BLaER1 (cell line): ENCODE results near the gene GMDS.
A peak's percentile ranks its signal among the peaks of the same experiment; 100 is the strongest.

Source experiments
- H3K27ac ChIP-seq: shearing (Covaris generic); formaldehyde crosslinking; 2 replicates; pipeline ENCODE4 v1.8.1; 2022
- H3K27me3 ChIP-seq: shearing (Covaris generic); formaldehyde crosslinking; 2 replicates; pipeline ENCODE4 v1.8.1; 2022
- H3K36me3 ChIP-seq: shearing (Covaris generic); formaldehyde crosslinking; 2 replicates; pipeline ENCODE4 v1.8.1; 2022
- H3K4me1 ChIP-seq: shearing (Covaris generic); formaldehyde crosslinking; 2 replicates; pipeline ENCODE4 v1.8.1; 2022
- H3K4me2 ChIP-seq: shearing (Covaris generic); formaldehyde crosslinking; 2 replicates; pipeline ENCODE4 v1.8.1; 2022
- H3K4me3 ChIP-seq: shearing (Covaris generic); formaldehyde crosslinking; 2 replicates; pipeline ENCODE4 v1.8.1; 2022
- H3K9ac ChIP-seq: shearing (Covaris generic); formaldehyde crosslinking; 2 replicates; pipeline ENCODE4 v1.8.1; 2022
- H3K9me3 ChIP-seq: shearing (Covaris generic); formaldehyde crosslinking; 2 replicates; pipeline ENCODE4 v1.8.1; 2022
- H4K20me1 ChIP-seq: shearing (Covaris generic); formaldehyde crosslinking; 2 replicates; pipeline ENCODE4 v1.8.1; 2022
- Cebpa-rat ChIP-seq: shearing (Covaris generic); IDR thresholded peaks from 2 replicates; pipeline ENCODE4 v1.8.1; 2022

The GMDS gene

GRCh38 chr6:2118136-2118535 is 127.3 kb downstream of the GMDS start:
- no peaks in the 10 kb centered on the region for H3K36me3 ChIP-seq
- no peak overlapping the region for H3K27ac ChIP-seq
- H4K20me1 ChIP-seq = no peaks in the 10 kb centered on the region
- no peak overlapping the region for H3K9ac ChIP-seq
- TF ChIP-seq Cebpa-rat = no peak
- H3K4me1 ChIP-seq = no peaks in the 10 kb centered on the region
- no peak overlapping the region for H3K4me2 ChIP-seq
- no peak overlapping the region for H3K4me3 ChIP-seq
- no peaks in the 10 kb centered on the region for H3K9me3 ChIP-seq
- H3K27me3 ChIP-seq = no peaks in the 10 kb centered on the region

- Histone ChIP-seq H3K4me3 (no peak overlapping the region), H4K20me1 (no peaks in the 10 kb centered on the region), H3K4me2 (no peak overlapping the region), H3K9ac (no peak overlapping the region), H3K27me3 (no peaks in the 10 kb centered on the region), H3K4me1 (no peaks in the 10 kb centered on the region), H3K36me3 (no peaks in the 10 kb centered on the region), H3K9me3 (no peaks in the 10 kb centered on the region), H3K27ac (no peak overlapping the region)
- no peak for TF ChIP-seq Cebpa-rat
Observed at GRCh38 chr6:2117447-2117846, 128.0 kb downstream of the GMDS start.

- no peak for TF ChIP-seq Cebpa-rat
- Histone ChIP-seq H4K20me1 (no peaks in the 10 kb centered on the region), H3K27me3 (no peaks in the 10 kb centered on the region), H3K36me3 (no peaks in the 10 kb centered on the region), H3K4me2 (no peak overlapping the region), H3K27ac (no peak overlapping the region), H3K9me3 (no peaks in the 10 kb centered on the region), H3K9ac (no peak overlapping the region), H3K4me3 (no peak overlapping the region), H3K4me1 (peaks cover under 1% of the 10 kb centered on the region)
Observed at GRCh38 chr6:2116496-2116895, 128.9 kb downstream of the GMDS start.

- Histone ChIP-seq H3K4me1 (peaks cover 8% of the 10 kb centered on the region), H3K9ac (no peak overlapping the region), H3K36me3 (0 out of 2 replicates have a peak, but pooled peaks cover 6% of the 10 kb centered on the region), H3K9me3 (no peaks in the 10 kb centered on the region), H3K27me3 (no peaks in the 10 kb centered on the region), H3K27ac (no peak overlapping the region), H3K4me3 (no peak overlapping the region), H4K20me1 (no peaks in the 10 kb centered on the region), H3K4me2 (no peak overlapping the region)
- no peak for TF ChIP-seq Cebpa-rat
Observed at GRCh38 chr6:2114100-2114499, 131.3 kb downstream of the GMDS start.

GRCh38 chr6:2111162-2111677 is 134.2 kb downstream of the GMDS start:
- no peaks in the 10 kb centered on the region for H3K27me3 ChIP-seq
- no peak overlapping the region for H3K9ac ChIP-seq
- H3K36me3 ChIP-seq = 0 out of 2 replicates have a peak, but pooled peaks cover 6% of the 10 kb centered on the region
- no peaks in the 10 kb centered on the region for H3K9me3 ChIP-seq
- H3K27ac ChIP-seq = no peak overlapping the region
- H3K4me3 ChIP-seq = no peak overlapping the region
- H3K4me1 ChIP-seq = peaks cover 8% of the 10 kb centered on the region
- H3K4me2 ChIP-seq = 0 out of 2 replicates have a peak overlapping the region, but pooled peaks have one; percentile 14
- H4K20me1 ChIP-seq = no peaks in the 10 kb centered on the region
- no peak for TF ChIP-seq Cebpa-rat

DNA sequence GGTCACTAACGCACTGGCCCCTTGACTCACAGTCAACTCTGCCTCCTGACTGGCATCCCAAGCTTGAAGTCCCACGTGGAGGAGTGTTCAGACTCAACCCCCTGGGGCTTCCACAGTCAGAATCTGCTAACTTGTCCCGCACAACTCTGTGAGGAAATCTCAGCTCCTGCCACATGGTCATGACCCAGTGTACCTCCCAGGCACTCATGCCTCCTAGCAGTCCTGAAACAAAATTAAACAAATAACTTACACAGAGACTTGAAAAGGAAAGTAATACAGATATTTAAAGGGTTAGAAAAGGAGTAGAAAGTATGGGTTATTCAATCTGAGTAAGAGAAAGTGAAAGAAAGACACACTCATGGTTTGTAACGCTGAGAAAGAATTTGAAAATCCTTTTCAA is 134.9 kb downstream of the GMDS start:
- no peak for TF ChIP-seq Cebpa-rat
- Histone ChIP-seq H3K4me1 (peaks cover 8% of the 10 kb centered on the region), H3K9me3 (no peaks in the 10 kb centered on the region), H3K4me3 (no peak overlapping the region), H3K9ac (no peak overlapping the region), H3K36me3 (0 out of 2 replicates have a peak, but pooled peaks cover 6% of the 10 kb centered on the region), H3K27me3 (no peaks in the 10 kb centered on the region), H3K4me2 (no peak overlapping the region), H3K27ac (no peak overlapping the region), H4K20me1 (no peaks in the 10 kb centered on the region)

GRCh38 chr6:2109796-2110195 is 135.6 kb downstream of the GMDS start:
- H4K20me1 ChIP-seq = no peaks in the 10 kb centered on the region
- no peak overlapping the region for H3K27ac ChIP-seq
- no peak overlapping the region for H3K4me3 ChIP-seq
- TF ChIP-seq Cebpa-rat = no peak
- peaks cover 8% of the 10 kb centered on the region for H3K4me1 ChIP-seq
- no peaks in the 10 kb centered on the region for H3K9me3 ChIP-seq
- H3K4me2 ChIP-seq = no peak overlapping the region
- H3K9ac ChIP-seq = no peak overlapping the region
- H3K36me3 ChIP-seq = 0 out of 2 replicates have a peak, but pooled peaks cover 6% of the 10 kb centered on the region
- H3K27me3 ChIP-seq = no peaks in the 10 kb centered on the region

DNA sequence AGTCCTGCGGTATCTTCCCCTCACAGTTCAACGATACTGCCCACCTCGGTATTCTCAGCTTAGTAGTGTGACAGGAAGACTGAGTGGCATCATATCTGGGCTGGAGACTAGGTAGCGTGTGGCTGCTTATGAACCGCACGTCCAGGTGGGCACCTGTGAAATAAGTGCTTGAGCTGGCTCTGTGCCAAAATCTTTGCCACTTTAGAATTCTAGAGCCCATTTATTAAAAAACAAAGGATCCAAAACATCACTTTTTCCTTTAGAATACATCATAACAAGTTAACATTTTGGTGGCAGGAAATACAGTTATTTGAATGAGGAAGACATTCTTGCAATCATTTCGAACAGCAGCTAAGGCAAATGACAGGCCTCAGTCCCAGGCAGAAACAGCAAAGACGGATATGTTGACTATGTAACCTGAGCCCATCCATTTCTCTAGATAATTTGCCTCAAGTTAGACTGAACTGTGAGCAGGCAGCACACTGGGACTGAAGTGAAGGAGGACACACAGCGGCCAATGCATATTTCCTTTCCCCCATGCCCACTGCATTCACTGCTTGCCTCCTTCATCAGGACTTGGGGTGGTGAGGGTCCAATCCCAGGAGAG is 136.6 kb downstream of the GMDS start:
- peaks cover 3% of the 10 kb centered on the region; the same call in 1 of the 2 replicates for H4K20me1 ChIP-seq
- H3K36me3 ChIP-seq = 0 out of 2 replicates have a peak, but pooled peaks cover 6% of the 10 kb centered on the region
- no peak overlapping the region for H3K4me2 ChIP-seq
- H3K27me3 ChIP-seq = no peaks in the 10 kb centered on the region
- TF ChIP-seq Cebpa-rat = no peak
- no peak overlapping the region for H3K9ac ChIP-seq
- H3K9me3 ChIP-seq = no peaks in the 10 kb centered on the region
- H3K27ac ChIP-seq = no peak overlapping the region
- no peak overlapping the region for H3K4me3 ChIP-seq
- H3K4me1 ChIP-seq = peaks cover 8% of the 10 kb centered on the region

DNA sequence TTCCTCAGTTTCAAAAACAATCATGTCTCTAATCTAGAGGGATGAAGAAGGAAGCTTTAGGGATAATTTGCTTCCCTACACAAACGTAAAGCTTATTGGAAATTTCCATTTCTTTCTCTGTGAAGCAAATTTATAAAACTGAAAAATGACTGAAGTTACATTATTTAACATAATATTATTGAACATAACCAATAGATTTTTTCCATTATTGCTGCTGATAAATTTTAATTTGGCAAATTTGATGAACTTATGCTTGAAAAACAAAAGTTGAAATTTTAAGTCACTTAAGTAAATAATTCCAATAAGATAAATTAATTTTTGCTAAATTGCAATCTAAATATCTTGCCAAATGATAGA is 140.9 kb downstream of the GMDS start:
- 0 out of 2 replicates have a peak, but pooled peaks cover 2% of the 10 kb centered on the region for H3K36me3 ChIP-seq
- H3K27me3 ChIP-seq = no peaks in the 10 kb centered on the region
- TF ChIP-seq Cebpa-rat = no peak
- no peaks in the 10 kb centered on the region for H3K4me1 ChIP-seq
- H3K4me2 ChIP-seq = no peak overlapping the region
- H3K27ac ChIP-seq = no peak overlapping the region
- no peak overlapping the region for H3K4me3 ChIP-seq
- H4K20me1 ChIP-seq = peaks cover 5% of the 10 kb centered on the region; the same call in 1 of the 2 replicates
- H3K9me3 ChIP-seq = no peaks in the 10 kb centered on the region
- H3K9ac ChIP-seq = no peak overlapping the region

DNA sequence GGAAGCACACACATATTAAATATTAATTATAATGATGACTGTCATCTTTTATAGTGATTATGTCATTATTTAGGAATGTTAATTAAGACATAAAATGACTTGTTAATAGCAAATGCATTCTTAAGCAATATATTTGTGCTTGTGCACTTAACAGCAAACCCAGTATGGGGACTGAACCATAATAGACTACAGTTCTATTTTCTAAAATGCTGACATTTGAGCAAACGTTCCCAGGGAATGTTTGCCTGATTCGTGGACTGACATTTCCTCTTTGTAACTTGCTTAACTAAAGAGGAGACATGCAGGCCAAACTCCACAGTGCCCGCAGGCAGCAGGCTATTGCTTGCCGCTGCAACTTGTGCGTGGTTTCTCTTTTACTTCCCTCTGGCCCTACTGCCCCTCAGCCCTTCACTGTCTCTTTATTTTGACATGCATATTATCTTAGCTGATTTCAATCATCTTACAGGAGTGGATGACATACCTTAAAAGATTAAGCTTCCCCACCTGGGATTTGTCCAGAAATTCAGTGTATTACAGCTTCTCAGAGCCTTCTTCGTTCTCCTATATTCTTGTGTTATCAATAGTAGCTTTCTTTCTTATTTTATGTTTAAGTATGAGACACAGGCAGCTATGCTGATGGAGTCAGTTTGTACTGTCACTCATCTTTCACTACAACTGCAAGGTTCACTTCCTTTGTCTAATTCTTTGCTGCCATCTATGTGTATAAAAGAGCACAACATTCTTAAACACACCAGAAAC is 141.5 kb downstream of the GMDS start:
- no peak overlapping the region for H3K9ac ChIP-seq
- H3K4me2 ChIP-seq = no peak overlapping the region
- no peaks in the 10 kb centered on the region for H3K4me1 ChIP-seq
- peaks cover 5% of the 10 kb centered on the region; the same call in 1 of the 2 replicates for H4K20me1 ChIP-seq
- no peaks in the 10 kb centered on the region for H3K36me3 ChIP-seq
- H3K27ac ChIP-seq = no peak overlapping the region
- no peak overlapping the region for H3K4me3 ChIP-seq
- no peaks in the 10 kb centered on the region for H3K9me3 ChIP-seq
- no peaks in the 10 kb centered on the region for H3K27me3 ChIP-seq
- TF ChIP-seq Cebpa-rat = no peak
